Keratinocyte (primary cell): ENCODE measurements around the gene DNAH2. TPM values are rescaled to one million over a fixed set of nuclear protein-coding genes. Genes with fewer than 3 reads are reported as not detected.
A peak's percentile ranks its signal among the peaks of the same experiment; 100 is the strongest.

Experiments used
- DNase-seq: peaks from one replicate; pipeline ENCODE4 v3.0.0-alpha.2; 2011; ENCODE audit warnings: low read depth, missing footprints, low spot score
- FAIRE-seq: peaks from 2 replicates; lab custom pipeline; 2011; peaks lifted over from hg19 to GRCh38; lab: Jason Lieb, UNC
- H2AFZ ChIP-seq: 2 replicates; pipeline ENCODE4 v1.6.0; 2012; ENCODE audit warnings: low read length, control low read depth, inconsistent platforms; ENCODE audit not compliant: control insufficient read depth
- H3K27ac ChIP-seq: 2 replicates; pipeline ENCODE4 v1.5.1; 2011; ENCODE audit warnings: low read length; ENCODE audit not compliant: control insufficient read depth, insufficient read depth
- H3K27me3 ChIP-seq: 3 replicates; pipeline ENCODE4 v1.6.0; 2011; ENCODE audit warnings: low read length; ENCODE audit not compliant: control insufficient read depth, insufficient read depth; ENCODE audit errors: extremely low read depth
- H3K36me3 ChIP-seq, 2 experiments: 2 replicates in 1 of 2; 3 replicates in 1 of 2; pipeline ENCODE4 v1.5.1; 2011; ENCODE audit warnings: low read length in 2 of 2, mild to moderate bottlenecking in 1 of 2; ENCODE audit not compliant: control insufficient read depth in 2 of 2, insufficient read depth in 2 of 2; ENCODE audit errors: extremely low read depth in 1 of 2
- H3K4me1 ChIP-seq: 3 replicates; pipeline ENCODE4 v1.5.1; 2011; ENCODE audit warnings: low read length; ENCODE audit not compliant: control insufficient read depth, insufficient read depth; ENCODE audit errors: extremely low read depth
- H3K4me2 ChIP-seq: 3 replicates; pipeline ENCODE4 v1.6.0; 2011; ENCODE audit warnings: low read depth, low read length; ENCODE audit not compliant: control insufficient read depth, insufficient read depth; ENCODE audit errors: extremely low read depth
- H3K4me3 ChIP-seq, 3 experiments: fragments of 200-600 bp in 1 of 3; sonication (generic) in 1 of 3; 2 replicates in 2 of 3; 3 replicates in 1 of 3; pipeline ENCODE4 v1.5.1; 2011 to 2016; ENCODE audit warnings: low read length in 3 of 3, mild to moderate bottlenecking in 3 of 3, control low read depth in 2 of 3, inconsistent platforms in 1 of 3, low read depth in 1 of 3, mixed read lengths in 1 of 3, mixed run types in 1 of 3, moderate library complexity in 1 of 3; ENCODE audit not compliant: control insufficient read depth in 2 of 3, insufficient read depth in 2 of 3; ENCODE audit errors: extremely low read depth in 1 of 3
- H3K79me2 ChIP-seq: 2 replicates; pipeline ENCODE4 v1.6.0; 2012; ENCODE audit warnings: low read length; ENCODE audit not compliant: control insufficient read depth, insufficient read depth
- H3K9ac ChIP-seq: 3 replicates; pipeline ENCODE4 v1.6.0; 2011; ENCODE audit warnings: low read length; ENCODE audit not compliant: control insufficient read depth, insufficient read depth; ENCODE audit errors: extremely low read depth
- H3K9me1 ChIP-seq: 3 replicates; pipeline ENCODE4 v1.6.0; 2011; ENCODE audit warnings: low read length; ENCODE audit not compliant: control insufficient read depth, insufficient read depth; ENCODE audit errors: extremely low read depth
- H3K9me3 ChIP-seq: 2 replicates; pipeline ENCODE4 v1.5.1; 2012; ENCODE audit warnings: low read depth, low read length; ENCODE audit not compliant: control insufficient read depth
- H4K20me1 ChIP-seq: 3 replicates; pipeline ENCODE4 v1.6.0; 2011; ENCODE audit warnings: low read length; ENCODE audit not compliant: control insufficient read depth, insufficient read depth; ENCODE audit errors: extremely low read depth
- CTCF ChIP-seq, 3 experiments: IDR thresholded peaks in 1 of 3; conservative IDR thresholded peaks in 1 of 3; optimal IDR thresholded peaks in 1 of 3; 2 replicates in 2 of 3; 3 replicates in 1 of 3; pipeline versions ENCODE3 to v1.5.1; 2011; ENCODE audit warnings: low read length in 3 of 3, mild to moderate bottlenecking in 3 of 3, moderate library complexity in 2 of 3, control low read depth in 1 of 3, inconsistent platforms in 1 of 3; ENCODE audit not compliant: insufficient read depth in 2 of 3; ENCODE audit errors: extremely low read depth in 1 of 3
- EZH2 ChIP-seq: IDR thresholded peaks from one replicate; pipeline ENCODE4 v1.6.1; 2012; ENCODE audit warnings: inconsistent platforms, mild to moderate bottlenecking, low read length, moderate library complexity
- dilution Hi-C: fragments of 300-500 bp; cut with MboI; formaldehyde crosslinking; loops from one replicate; pipeline ENCODE4 v1.7.0; 2020; ENCODE audit warnings: low sequenced_read_pairs; ENCODE audit not compliant: extremely low pct_ligation_motif_present
- polyA plus RNA-seq, 5 experiments: library from polyadenylated mRNA; depleted of rRNA in 3 of 5; stranded (reverse) in 3 of 5; stranded (forward) in 1 of 5; unstranded in 1 of 5; fragments of >200 nt; gene quantifications; 1 replicate in 1 of 5; 2 replicates in 3 of 5; 3 replicates in 1 of 5; pipeline versions ENCODE4 v1.2.1 to v1.2.3, GENCODE V29; 2011 to 2012; ENCODE audit warnings: missing spikeins in 2 of 5, low read depth in 1 of 5, low replicate concordance in 1 of 5

DNAH2 gene
- polyA plus RNA-seq, 1 donor (not counting 4 experiments of a cell fraction or from before 2014, with no cell fraction given), result 0.13 TPM

DNA sequence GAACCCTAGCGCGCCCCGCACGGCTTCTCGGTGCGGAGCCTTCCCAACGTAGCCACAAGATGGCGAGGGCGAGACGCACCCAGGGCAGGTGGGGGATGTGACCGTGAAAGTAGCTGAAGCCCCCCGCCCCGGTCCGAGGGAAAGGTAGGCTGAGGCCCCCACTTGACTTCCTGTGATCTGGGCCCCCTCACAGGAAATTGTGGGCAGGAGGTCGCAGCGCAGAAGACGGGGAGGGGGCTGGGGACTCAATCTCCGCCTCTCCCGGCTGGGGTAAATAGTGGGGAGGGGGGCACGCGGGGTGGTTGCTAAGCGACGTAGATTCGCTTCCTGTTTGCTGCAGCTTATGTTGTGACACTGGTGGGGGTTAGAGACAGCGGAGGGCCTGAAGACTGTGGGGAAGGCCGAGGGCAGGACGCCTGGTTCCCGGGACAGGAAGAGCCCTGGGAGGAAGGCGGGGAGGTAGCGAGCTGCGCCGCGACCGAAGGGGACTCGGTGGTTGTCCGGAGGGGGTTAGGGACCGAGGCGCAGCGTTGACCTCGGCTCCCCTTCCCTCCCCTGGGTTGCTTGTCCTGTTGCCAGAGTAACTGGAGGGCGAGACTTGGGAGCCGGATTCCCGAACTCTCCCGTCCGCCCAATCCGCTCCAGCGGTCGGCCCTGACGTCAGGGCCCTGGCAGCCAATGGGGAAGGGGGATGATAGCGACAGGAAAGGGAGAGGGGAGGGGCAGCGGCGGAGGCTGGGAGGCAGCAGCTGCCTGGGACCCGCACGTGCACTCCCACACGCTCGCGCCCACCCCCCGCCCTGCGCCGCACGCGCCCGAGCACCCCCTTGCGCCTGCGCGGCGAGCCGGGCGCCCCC lies 117.6 kb downstream of the DNAH2 start:
- Histone ChIP-seq H2AFZ (peak overlapping the region; percentile 80), H3K4me2 (peak overlapping the region; percentile 97), H3K27ac (peak overlapping the region; percentile 95), H3K4me3 (peak overlapping the region; percentile 67 to 85 (median 79)), H3K79me2 (peaks cover 7% of the 10 kb centered on the region), H4K20me1 (no peaks in the 10 kb centered on the region), H3K9me3 (no peaks in the 10 kb centered on the region), H3K4me1 (peaks cover 35% of the 10 kb centered on the region), H3K36me3 (peaks cover 0 to 8% of the 10 kb centered on the region in 2 experiments), H3K9me1 (no peaks in the 10 kb centered on the region), H3K9ac (peak overlapping the region; percentile 97), H3K27me3 (no peaks in the 10 kb centered on the region)
- peak; percentile 90 for DNase-seq
- dilution Hi-C loops, result no loop called here
- no peak for TF ChIP-seq EZH2
- TF ChIP-seq CTCF (optimal IDR thresholded peaks at IDR 0.05 in 1 of 3, IDR thresholded peaks at IDR 0.05 in 1 of 3, conservative IDR thresholded peaks at IDR 0.05 in 1 of 3; ENCODE audit: extremely low read depth in 1 of 3, insufficient read depth in 2 of 3, low read length in 3 of 3), result peak; percentile 63 to 93 (median 91)
- FAIRE-seq, result peak; percentile 92

- no peak for DNase-seq
- peaks cover 7% of the 10 kb centered on the region for H3K79me2 ChIP-seq
Measured at GRCh38 chr17:7835814-7836595, 118.5 kb downstream of the DNAH2 start.

More at GRCh38 chr17:7835814-7836595, 118.5 kb downstream of the DNAH2 start:
- Histone ChIP-seq H3K9me3 (no peaks in the 10 kb centered on the region), H3K9me1 (no peaks in the 10 kb centered on the region), H3K9ac (peak overlapping the region; percentile 97), H3K4me1 (peaks cover 42% of the 10 kb centered on the region), H3K27me3 (no peaks in the 10 kb centered on the region), H3K27ac (peak overlapping the region; percentile 93), H3K36me3 (peaks cover 5 to 8% of the 10 kb centered on the region in 2 experiments), H3K4me2 (peak overlapping the region; percentile 85), H3K4me3 (peak overlapping the region; percentile 67 to 79 (median 78)), H4K20me1 (no peaks in the 10 kb centered on the region), H2AFZ (peak overlapping the region; percentile 32)
- no peak for TF ChIP-seq EZH2
- dilution Hi-C loops, result no loop called here
- FAIRE-seq, result no peak
